Natural killer cell treated with Interleukin-12 subunit alpha and Interleukin-12 subunit beta and Interleukin-15 and Interleukin-18, amount 100 ng/mL, for 72 hours (primary cell): ENCODE data around the gene ADGRB2. TPM values are rescaled to one million over a fixed set of nuclear protein-coding genes. Genes with fewer than 3 reads are reported as not detected.

Experiments
- ATAC-seq, 2 donors: fragments of 150-1000 bp; cut with Tn5 transposase in 1 of 2; sonication (Bioruptor Pico), chemical (Tn5 transposase) in 1 of 2; 2 replicates each; pipeline ENCODE4 v1.10.0; 2021
- DNase-seq: peaks from one replicate; pipeline ENCODE4 v3.0.0; 2022; ENCODE audit warnings: low spot score
- H3K27ac Mint-ChIP-seq, 2 donors: 1 replicate in 1 of 2; 2 replicates in 1 of 2; pipeline ENCODE4 v1.8.0; 2022; ENCODE audit warnings: mixed read lengths in 2 of 2, mild to moderate bottlenecking in 1 of 2, moderate library complexity in 1 of 2
- H3K27me3 Mint-ChIP-seq, 2 donors: 1 replicate in 1 of 2; 2 replicates in 1 of 2; pipeline ENCODE4 v1.8.0; 2022; ENCODE audit warnings: mixed read lengths in 2 of 2
- H3K36me3 Mint-ChIP-seq: one replicate; pipeline ENCODE4 v1.8.0; 2022; ENCODE audit warnings: mixed read lengths
- H3K4me1 Mint-ChIP-seq, 2 donors: 1 replicate in 1 of 2; 2 replicates in 1 of 2; pipeline ENCODE4 v1.8.0; 2022; ENCODE audit warnings: low read depth in 2 of 2, mixed read lengths in 2 of 2, mild to moderate bottlenecking in 1 of 2
- H3K4me3 Mint-ChIP-seq: one replicate; pipeline ENCODE4 v1.8.0; 2022; ENCODE audit warnings: mixed read lengths
- H3K9me3 Mint-ChIP-seq: 2 replicates; pipeline ENCODE4 v1.8.0; 2022; ENCODE audit warnings: mixed read lengths
- total RNA-seq, 2 donors: library from RNA; stranded (reverse); gene quantifications; one replicate each; pipeline ENCODE4 v1.2.3, GENCODE V29; 2022

Gene ADGRB2
- total RNA-seq, 2 donors from 2014 or later: 1.2 TPM; not detected in 1

GRCh38 chr1:31734582-31735107, 29.5 kb downstream of the ADGRB2 start:
- no peak overlapping the region for H3K4me3 Mint-ChIP-seq

GRCh38 chr1:31733389-31734219, 30.5 kb downstream of the ADGRB2 start:
- ATAC-seq: no peak
- H3K9me3 Mint-ChIP-seq: no peaks in the 10 kb centered on the region
- no peak for DNase-seq
- H3K4me1 Mint-ChIP-seq: no peaks in the 10 kb centered on the region
- H3K36me3 Mint-ChIP-seq: no peaks in the 10 kb centered on the region
- no peak overlapping the region for H3K27ac Mint-ChIP-seq
- H3K4me3 Mint-ChIP-seq: no peak overlapping the region
- H3K27me3 Mint-ChIP-seq: no peaks in the 10 kb centered on the region

More at GRCh38 chr1:31734582-31735107, 29.5 kb downstream of the ADGRB2 start:
- DNase-seq (no peak), ATAC-seq (no peak)
- Mint-ChIP-seq H3K4me1 (peaks cover 3 to 4% of the 10 kb centered on the region in 2 donors), H3K9me3 (no peaks in the 10 kb centered on the region), H3K36me3 (no peaks in the 10 kb centered on the region), H3K27ac (no peak overlapping the region), H3K27me3 (no peaks in the 10 kb centered on the region)

GRCh38 chr1:31732751-31733289, 31.3 kb downstream of the ADGRB2 start:
- ATAC-seq (no peak), DNase-seq (no peak)
- Mint-ChIP-seq H3K9me3 (no peaks in the 10 kb centered on the region), H3K27ac (no peak overlapping the region), H3K4me3 (no peak overlapping the region), H3K27me3 (no peaks in the 10 kb centered on the region), H3K36me3 (no peaks in the 10 kb centered on the region), H3K4me1 (no peaks in the 10 kb centered on the region)

- DNase-seq (no peak), ATAC-seq (no peak)
- Mint-ChIP-seq H3K4me3 (no peak overlapping the region), H3K27ac (no peak overlapping the region), H3K27me3 (no peaks in the 10 kb centered on the region), H3K9me3 (no peaks in the 10 kb centered on the region), H3K4me1 (no peaks in the 10 kb centered on the region), H3K36me3 (no peaks in the 10 kb centered on the region)
Measured at GRCh38 chr1:31732343-31732742, 31.8 kb downstream of the ADGRB2 start.

GRCh38 chr1:31731049-31731565, 33.0 kb downstream of the ADGRB2 start:
- Mint-ChIP-seq H3K27ac (no peak overlapping the region), H3K4me3 (no peak overlapping the region), H3K9me3 (no peaks in the 10 kb centered on the region), H3K4me1 (no peaks in the 10 kb centered on the region), H3K36me3 (no peaks in the 10 kb centered on the region), H3K27me3 (no peaks in the 10 kb centered on the region)
- ATAC-seq (no peak), DNase-seq (no peak)

GRCh38 chr1:31730336-31731048, 33.6 kb downstream of the ADGRB2 start:
- Mint-ChIP-seq H3K36me3 (no peaks in the 10 kb centered on the region), H3K4me3 (no peak overlapping the region), H3K27ac (no peak overlapping the region), H3K27me3 (no peaks in the 10 kb centered on the region), H3K4me1 (no peaks in the 10 kb centered on the region), H3K9me3 (no peaks in the 10 kb centered on the region)
- DNase-seq (no peak), ATAC-seq (no peak)

- no peaks in the 10 kb centered on the region for H3K27me3 Mint-ChIP-seq
- ATAC-seq: no peak
- no peak for DNase-seq
- H3K9me3 Mint-ChIP-seq: no peaks in the 10 kb centered on the region
- H3K4me1 Mint-ChIP-seq: no peaks in the 10 kb centered on the region
- no peak overlapping the region for H3K4me3 Mint-ChIP-seq
- H3K36me3 Mint-ChIP-seq: no peaks in the 10 kb centered on the region
- H3K27ac Mint-ChIP-seq: no peak overlapping the region
Measured at GRCh38 chr1:31727849-31728248, 36.3 kb downstream of the ADGRB2 start.

- H3K36me3 Mint-ChIP-seq: no peaks in the 10 kb centered on the region
- no peaks in the 10 kb centered on the region for H3K9me3 Mint-ChIP-seq
- H3K4me1 Mint-ChIP-seq: no peaks in the 10 kb centered on the region
- ATAC-seq (no peak), DNase-seq (no peak)
- no peak overlapping the region for H3K27ac Mint-ChIP-seq
- peaks cover 0 to 6% of the 10 kb centered on the region in 2 donors for H3K27me3 Mint-ChIP-seq
- H3K4me3 Mint-ChIP-seq: no peak overlapping the region
Measured at GRCh38 chr1:31727195-31727594, 36.9 kb downstream of the ADGRB2 start.

GRCh38 chr1:31726715-31727114, 37.4 kb downstream of the ADGRB2 start:
- DNase-seq (no peak), ATAC-seq (no peak)
- H3K4me3 Mint-ChIP-seq: no peak overlapping the region
- no peaks in the 10 kb centered on the region for H3K36me3 Mint-ChIP-seq
- no peaks in the 10 kb centered on the region for H3K9me3 Mint-ChIP-seq
- H3K27ac Mint-ChIP-seq: no peak overlapping the region
- peaks cover 2 to 11% of the 10 kb centered on the region in 2 donors for H3K27me3 Mint-ChIP-seq
- H3K4me1 Mint-ChIP-seq: no peaks in the 10 kb centered on the region

GRCh38 chr1:31725777-31726535, 38.2 kb downstream of the ADGRB2 start:
- Mint-ChIP-seq H3K27me3 (peaks cover 4 to 13% of the 10 kb centered on the region in 2 donors), H3K4me1 (no peaks in the 10 kb centered on the region), H3K9me3 (no peaks in the 10 kb centered on the region), H3K27ac (no peak overlapping the region), H3K36me3 (no peaks in the 10 kb centered on the region), H3K4me3 (no peak overlapping the region)
- no peak for DNase-seq
- no peak for ATAC-seq

- no peaks in the 10 kb centered on the region for H3K4me1 Mint-ChIP-seq
- H3K36me3 Mint-ChIP-seq: no peaks in the 10 kb centered on the region
- DNase-seq (no peak), ATAC-seq (no peak)
- H3K9me3 Mint-ChIP-seq: no peaks in the 10 kb centered on the region
- peaks cover 4 to 13% of the 10 kb centered on the region in 2 donors for H3K27me3 Mint-ChIP-seq
- H3K27ac Mint-ChIP-seq: no peak overlapping the region
- no peak overlapping the region for H3K4me3 Mint-ChIP-seq
Measured at GRCh38 chr1:31725134-31725533, 39.0 kb downstream of the ADGRB2 start.

GRCh38 chr1:31723828-31724359, 40.2 kb downstream of the ADGRB2 start:
- Mint-ChIP-seq H3K4me3 (no peak overlapping the region), H3K9me3 (no peaks in the 10 kb centered on the region)
- ATAC-seq: no peak

GRCh38 chr1:31718327-31718897, 45.7 kb downstream of the ADGRB2 start:
- Mint-ChIP-seq H3K27ac (no peak overlapping the region), H3K4me1 (peaks cover 0 to 14% of the 10 kb centered on the region in 2 donors), H3K9me3 (no peaks in the 10 kb centered on the region), H3K4me3 (no peak overlapping the region), H3K36me3 (no peaks in the 10 kb centered on the region), H3K27me3 (peaks cover 36 to 39% of the 10 kb centered on the region in 2 donors)
- no peak for ATAC-seq
- no peak for DNase-seq

More at GRCh38 chr1:31723828-31724359, 40.2 kb downstream of the ADGRB2 start:
- Mint-ChIP-seq H3K27ac (no peak overlapping the region), H3K27me3 (peaks cover 5 to 13% of the 10 kb centered on the region in 2 donors), H3K36me3 (no peaks in the 10 kb centered on the region), H3K4me1 (no peaks in the 10 kb centered on the region)
- no peak for DNase-seq
